ENCODE measurements around the gene WAS.
A peak's percentile ranks its signal among the peaks of the same experiment; 100 is the strongest.
"Not testable (repeated sequence)": the region's sequence is repeated elsewhere in the genome, so short reads cannot be mapped to it uniquely, and the experiment has no call there.

Gene WAS

DNA sequence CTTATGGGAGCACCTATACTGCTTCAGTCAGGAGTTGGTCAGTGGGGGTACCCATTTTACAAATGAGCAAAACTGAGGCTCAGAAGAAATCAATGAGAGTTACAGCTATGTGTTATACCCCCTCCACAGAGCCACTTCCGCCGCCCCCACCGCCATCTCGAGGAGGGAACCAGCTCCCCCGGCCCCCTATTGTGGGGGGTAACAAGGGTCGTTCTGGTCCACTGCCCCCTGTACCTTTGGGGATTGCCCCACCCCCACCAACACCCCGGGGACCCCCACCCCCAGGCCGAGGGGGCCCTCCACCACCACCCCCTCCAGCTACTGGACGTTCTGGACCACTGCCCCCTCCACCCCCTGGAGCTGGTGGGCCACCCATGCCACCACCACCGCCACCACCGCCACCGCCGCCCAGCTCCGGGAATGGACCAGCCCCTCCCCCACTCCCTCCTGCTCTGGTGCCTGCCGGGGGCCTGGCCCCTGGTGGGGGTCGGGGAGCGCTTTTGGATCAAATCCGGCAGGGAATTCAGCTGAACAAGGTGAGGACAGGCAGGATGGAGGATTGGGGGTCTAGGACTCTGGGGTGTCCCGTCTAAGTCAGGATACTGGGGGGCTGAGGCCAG lies 5.0 kb downstream of the WAS start:
- H3K4me1 ChIP-seq (ENCODE audit: control insufficient read depth, insufficient read depth, low read length): no peaks in the 10 kb centered on the region

DNA sequence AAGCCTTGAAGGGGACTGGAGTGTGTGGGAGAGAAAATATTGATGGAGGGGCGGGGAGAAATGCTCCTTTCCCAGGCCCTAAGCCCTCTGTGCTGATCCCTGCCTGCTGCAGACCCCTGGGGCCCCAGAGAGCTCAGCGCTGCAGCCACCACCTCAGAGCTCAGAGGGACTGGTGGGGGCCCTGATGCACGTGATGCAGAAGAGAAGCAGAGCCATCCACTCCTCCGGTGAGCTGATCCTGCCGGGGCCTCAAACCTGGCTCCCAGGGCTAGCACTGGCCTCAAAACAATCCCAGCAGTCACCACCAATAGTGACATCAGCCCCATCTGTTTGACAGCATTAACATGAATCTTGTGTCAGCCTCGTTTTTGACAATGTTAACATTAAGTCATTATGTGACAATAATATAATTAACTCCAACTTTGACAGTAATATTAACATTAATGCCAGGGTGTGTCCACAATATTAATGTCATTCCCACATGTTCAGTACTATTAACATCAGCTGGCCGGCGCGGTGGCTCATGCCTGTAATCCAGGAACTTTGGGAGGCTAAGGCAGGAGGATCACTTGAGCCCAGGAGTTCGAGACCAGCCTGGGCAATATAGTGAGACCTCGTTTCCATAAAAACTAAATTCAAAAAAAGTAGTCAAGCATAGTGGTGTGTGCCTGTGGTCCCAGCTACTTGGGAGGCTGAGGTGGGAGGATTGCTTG lies 5.8 kb downstream of the WAS start:
- Histone ChIP-seq H3K4me1 (ENCODE audit: control insufficient read depth, insufficient read depth, low read length) (no peaks in the 10 kb centered on the region), H3K4me3 (ENCODE audit: low read length) (no peak overlapping the region), H3K9me3 (ENCODE audit: control insufficient read depth, low read length) (no peaks in the 10 kb centered on the region), H3K9ac (ENCODE audit: low read length) (no peak overlapping the region), H3K36me3 (ENCODE audit: control insufficient read depth, insufficient read depth, low read length, severe bottlenecking) (no peaks in the 10 kb centered on the region), H3K27me3 (replicated peaks; ENCODE audit: control insufficient read depth, insufficient read depth, low read length) (peaks cover 38% of the 10 kb centered on the region)
- DNase-seq (ENCODE audit: low read depth): no peak

More for the DNA sequence above, 5.0 kb downstream of the WAS start:
- Histone ChIP-seq H3K4me3 (ENCODE audit: low read length) (no peak overlapping the region), H3K36me3 (ENCODE audit: control insufficient read depth, insufficient read depth, low read length, severe bottlenecking) (no peaks in the 10 kb centered on the region), H3K9ac (ENCODE audit: low read length) (no peak overlapping the region), H3K9me3 (ENCODE audit: control insufficient read depth, low read length) (no peaks in the 10 kb centered on the region), H3K27me3 (replicated peaks; ENCODE audit: control insufficient read depth, insufficient read depth, low read length) (peaks cover 40% of the 10 kb centered on the region)
- DNase-seq (ENCODE audit: low read depth): no peak

DNA sequence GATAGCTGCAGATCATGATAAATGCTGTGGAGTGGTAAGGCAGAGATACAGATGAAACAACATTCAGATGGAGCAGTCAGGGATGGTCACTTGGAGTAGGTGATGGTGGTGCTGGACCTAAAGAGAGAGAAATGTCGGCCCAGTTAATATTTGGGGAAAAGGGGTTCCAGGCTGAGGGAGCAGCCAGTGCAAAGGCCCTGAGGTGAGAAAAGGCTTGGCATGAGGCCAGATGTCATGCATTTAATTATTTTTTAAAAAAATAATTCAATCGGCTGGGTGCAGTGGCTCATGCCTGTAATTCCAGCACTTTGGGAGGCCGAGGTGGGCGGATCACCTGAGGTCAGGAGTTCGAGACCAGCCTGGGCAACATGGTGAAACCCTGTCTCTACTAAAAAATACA lies 8.1 kb downstream of the WAS start:
- H3K9ac ChIP-seq (ENCODE audit: low read length); H3K4me1 ChIP-seq (ENCODE audit: control insufficient read depth, insufficient read depth, low read length); H3K36me3 ChIP-seq (ENCODE audit: control insufficient read depth, insufficient read depth, low read length, severe bottlenecking); H3K4me3 ChIP-seq (ENCODE audit: low read length); DNase-seq (ENCODE audit: low read depth); H3K9me3 ChIP-seq (ENCODE audit: control insufficient read depth, low read length): not testable (repeated sequence)
- H3K27me3 ChIP-seq (replicated peaks; ENCODE audit: control insufficient read depth, insufficient read depth, low read length): peaks cover 24% of the 10 kb centered on the region

DNA sequence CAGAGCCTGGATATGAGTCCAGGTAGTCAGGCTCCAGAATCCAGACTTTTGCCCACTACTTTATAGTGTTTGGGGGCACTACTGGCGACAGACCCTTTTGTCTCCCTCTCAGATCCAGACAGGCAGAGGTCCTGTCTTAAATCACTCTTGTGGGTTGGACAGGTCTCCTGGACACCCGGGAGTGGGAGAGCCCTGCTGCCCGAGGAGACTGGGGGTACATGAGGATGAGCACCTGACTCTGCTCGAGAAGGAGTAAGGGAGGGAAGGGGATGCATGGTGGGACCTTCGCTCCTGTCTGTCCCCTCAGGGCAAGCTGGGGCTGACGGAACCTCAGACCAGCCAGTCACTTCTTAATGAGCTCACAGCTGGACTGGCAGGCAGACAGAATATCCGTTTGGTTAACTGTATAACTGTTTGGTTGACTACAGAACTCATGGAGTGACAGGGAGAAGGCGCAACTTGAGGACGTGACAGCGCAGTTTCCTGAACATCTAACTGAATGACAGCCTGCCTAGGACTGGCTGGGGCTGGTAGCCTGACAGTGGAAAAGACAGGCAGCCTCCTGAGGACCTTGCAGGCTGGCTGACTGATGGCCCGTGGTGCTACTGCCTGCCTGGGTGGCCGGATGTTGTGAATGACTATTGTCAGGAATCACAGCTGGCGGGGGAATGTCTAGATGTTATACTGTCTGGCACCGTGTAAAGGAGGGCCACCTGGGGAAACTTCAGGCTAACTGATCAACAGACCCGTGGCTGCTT lies 11.4 kb downstream of the WAS start:
- Histone ChIP-seq H3K9ac (ENCODE audit: low read length) (no peak overlapping the region), H3K27me3 (replicated peaks; ENCODE audit: control insufficient read depth, insufficient read depth, low read length) (peaks cover 10% of the 10 kb centered on the region), H3K9me3 (ENCODE audit: control insufficient read depth, low read length) (no peaks in the 10 kb centered on the region), H3K4me1 (ENCODE audit: control insufficient read depth, insufficient read depth, low read length) (no peaks in the 10 kb centered on the region), H3K36me3 (ENCODE audit: control insufficient read depth, insufficient read depth, low read length, severe bottlenecking) (no peaks in the 10 kb centered on the region), H3K4me3 (ENCODE audit: low read length) (no peak overlapping the region)
- DNase-seq (ENCODE audit: low read depth): no peak

DNA sequence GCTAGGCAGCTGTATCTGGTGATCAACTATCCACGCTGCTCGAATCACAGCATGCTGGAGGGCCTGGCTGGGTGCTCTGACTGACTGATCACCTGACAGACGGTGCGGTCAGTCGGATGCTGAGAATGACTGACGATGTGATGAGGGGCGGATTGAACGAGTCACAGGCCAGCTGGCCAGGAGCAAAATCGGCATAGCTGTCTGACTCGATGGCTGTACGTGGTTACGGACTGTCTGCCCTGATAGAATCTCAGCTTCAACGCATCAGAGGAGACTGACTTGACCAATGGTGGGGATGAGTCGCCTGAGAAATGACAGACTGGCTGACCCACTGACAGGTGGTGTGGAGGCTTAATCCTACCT lies 11.9 kb downstream of the WAS start:
- Histone ChIP-seq H3K36me3 (ENCODE audit: control insufficient read depth, insufficient read depth, low read length, severe bottlenecking) (no peaks in the 10 kb centered on the region), H3K4me3 (ENCODE audit: low read length) (peak overlapping the region; percentile 89)

DNA sequence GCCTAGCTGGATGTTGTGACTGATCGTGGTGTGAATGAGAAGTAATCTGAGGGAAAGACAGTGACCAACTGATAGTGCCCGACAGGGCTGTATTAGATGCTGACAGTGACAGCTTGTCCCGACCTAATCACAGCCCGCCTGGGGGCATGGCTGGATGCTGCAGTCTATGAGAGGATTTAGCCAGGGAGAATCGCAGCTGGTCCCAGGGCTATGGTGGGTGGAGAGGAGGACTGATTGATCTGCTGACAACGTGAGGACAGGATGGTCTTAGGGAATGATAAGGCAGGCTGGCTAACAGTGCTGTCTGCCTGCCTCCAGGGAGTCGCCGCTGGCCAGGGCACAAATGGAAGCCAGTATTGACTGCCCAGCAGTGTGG lies 12.3 kb downstream of the WAS start:
- no peaks in the 10 kb centered on the region for H3K9me3 ChIP-seq (ENCODE audit: control insufficient read depth, low read length)
- peaks cover 10% of the 10 kb centered on the region for H3K27me3 ChIP-seq (replicated peaks; ENCODE audit: control insufficient read depth, insufficient read depth, low read length)
- H3K4me3 ChIP-seq (ENCODE audit: low read length): peak overlapping the region; percentile 89
- H3K36me3 ChIP-seq (ENCODE audit: control insufficient read depth, insufficient read depth, low read length, severe bottlenecking): no peaks in the 10 kb centered on the region
- DNase-seq (ENCODE audit: low read depth): no peak
- peak overlapping the region; percentile 89 for H3K9ac ChIP-seq (ENCODE audit: low read length)
- H3K4me1 ChIP-seq (ENCODE audit: control insufficient read depth, insufficient read depth, low read length): peaks cover 3% of the 10 kb centered on the region

More for the DNA sequence above, 11.9 kb downstream of the WAS start:
- H3K27me3 ChIP-seq (replicated peaks; ENCODE audit: control insufficient read depth, insufficient read depth, low read length): peaks cover 10% of the 10 kb centered on the region
- H3K4me1 ChIP-seq (ENCODE audit: control insufficient read depth, insufficient read depth, low read length): no peaks in the 10 kb centered on the region
- no peak for DNase-seq (ENCODE audit: low read depth)
- peak overlapping the region; percentile 89 for H3K9ac ChIP-seq (ENCODE audit: low read length)
- no peaks in the 10 kb centered on the region for H3K9me3 ChIP-seq (ENCODE audit: control insufficient read depth, low read length)

DNA sequence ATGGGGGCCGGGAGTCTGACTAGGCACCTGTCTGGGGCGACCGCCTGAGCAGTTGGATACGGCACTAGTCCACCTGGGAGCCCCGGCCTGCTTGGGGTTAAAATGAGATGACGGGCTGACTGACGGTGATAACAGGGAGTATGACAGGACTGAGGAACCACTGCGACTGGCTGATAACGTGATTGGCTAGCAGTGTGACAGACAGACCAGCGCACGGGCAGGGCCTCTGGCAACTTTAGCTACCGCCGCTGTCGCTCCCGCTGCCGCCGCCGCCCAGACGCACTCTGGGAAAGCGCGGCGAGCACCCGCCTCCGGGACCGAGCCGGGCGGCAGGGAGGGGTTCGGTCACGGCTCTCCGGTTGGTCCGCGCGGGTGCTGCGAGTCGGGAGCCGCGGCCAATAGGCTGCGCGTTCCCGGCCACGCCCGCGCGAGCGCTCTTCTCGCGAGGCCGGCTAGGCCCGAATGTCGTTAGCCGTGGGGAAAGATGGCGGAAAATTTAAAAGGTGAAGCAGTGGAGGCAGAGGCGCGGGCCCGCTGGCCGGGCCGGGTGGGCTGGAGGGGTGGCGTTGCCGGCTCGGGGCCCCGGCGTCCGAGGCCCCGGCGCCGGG lies 12.8 kb downstream of the WAS start, which contains the start of gene SUV39H1:
Gene SUV39H1 (plus strand): TSS at position 434 of the 608 bp plus-strand sequence. CDS start 51 bp downstream, at position 485.
- Histone ChIP-seq H3K27me3 (replicated peaks; ENCODE audit: control insufficient read depth, insufficient read depth, low read length) (peaks cover 10% of the 10 kb centered on the region), H3K4me1 (ENCODE audit: control insufficient read depth, insufficient read depth, low read length) (peaks cover 3% of the 10 kb centered on the region), H3K9ac (ENCODE audit: low read length) (peak within 1 kb of the TSS; percentile 89), H3K9me3 (ENCODE audit: control insufficient read depth, low read length) (no peaks in the 10 kb centered on the region), H3K36me3 (ENCODE audit: control insufficient read depth, insufficient read depth, low read length, severe bottlenecking) (no peaks in the 10 kb centered on the region), H3K4me3 (ENCODE audit: low read length) (peak within 1 kb of the TSS; percentile 89)
- peak; percentile 94 for DNase-seq (ENCODE audit: low read depth)

DNA sequence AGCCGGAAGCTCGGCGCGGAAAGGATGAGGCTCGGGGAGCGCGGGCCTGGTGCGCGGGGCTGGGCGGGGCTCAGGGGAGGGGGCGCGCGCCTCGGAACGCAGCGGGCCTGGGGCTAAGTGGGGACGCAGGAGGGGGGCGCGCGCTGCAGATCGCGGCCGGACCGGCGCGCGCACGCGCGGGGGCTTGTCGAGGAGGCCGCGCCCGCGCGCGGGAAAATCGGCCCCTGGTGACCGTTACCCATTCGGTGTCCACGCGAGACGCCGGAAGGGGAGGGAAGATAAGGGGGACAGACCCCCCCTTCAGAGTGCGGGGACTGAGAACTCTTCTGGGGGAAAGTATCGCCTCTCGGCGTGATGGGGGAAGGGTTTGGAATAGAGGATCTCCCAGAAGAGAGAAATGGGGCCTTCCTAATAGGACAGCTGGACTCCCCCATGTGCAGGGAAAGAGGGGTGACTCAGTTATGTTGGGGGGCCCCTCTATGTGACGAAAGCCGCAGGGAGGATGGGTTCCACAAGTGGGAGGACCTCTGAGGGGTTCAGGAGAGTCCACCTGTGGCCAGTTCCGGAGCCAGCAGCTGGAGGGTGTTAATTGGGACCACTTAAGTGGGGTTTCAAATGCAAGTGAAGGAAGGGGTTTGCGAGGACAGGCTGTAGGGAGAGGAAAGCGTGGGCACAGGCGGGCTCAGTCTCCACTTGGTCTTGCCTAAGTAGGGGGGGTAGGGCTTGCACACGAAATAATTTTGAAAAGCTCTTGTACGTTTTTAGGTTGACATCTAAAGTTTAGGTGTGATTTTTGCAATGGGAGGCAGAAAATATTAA lies 13.5 kb downstream of the WAS start:
- Histone ChIP-seq H3K9ac (ENCODE audit: low read length) (peak overlapping the region; percentile 89), H3K9me3 (ENCODE audit: control insufficient read depth, low read length) (no peaks in the 10 kb centered on the region), H3K4me3 (ENCODE audit: low read length) (peak overlapping the region; percentile 89), H3K4me1 (ENCODE audit: control insufficient read depth, insufficient read depth, low read length) (peaks cover 3% of the 10 kb centered on the region), H3K27me3 (replicated peaks; ENCODE audit: control insufficient read depth, insufficient read depth, low read length) (peaks cover 10% of the 10 kb centered on the region), H3K36me3 (ENCODE audit: control insufficient read depth, insufficient read depth, low read length, severe bottlenecking) (no peaks in the 10 kb centered on the region)
- DNase-seq (ENCODE audit: low read depth): peak; percentile 45

DNA sequence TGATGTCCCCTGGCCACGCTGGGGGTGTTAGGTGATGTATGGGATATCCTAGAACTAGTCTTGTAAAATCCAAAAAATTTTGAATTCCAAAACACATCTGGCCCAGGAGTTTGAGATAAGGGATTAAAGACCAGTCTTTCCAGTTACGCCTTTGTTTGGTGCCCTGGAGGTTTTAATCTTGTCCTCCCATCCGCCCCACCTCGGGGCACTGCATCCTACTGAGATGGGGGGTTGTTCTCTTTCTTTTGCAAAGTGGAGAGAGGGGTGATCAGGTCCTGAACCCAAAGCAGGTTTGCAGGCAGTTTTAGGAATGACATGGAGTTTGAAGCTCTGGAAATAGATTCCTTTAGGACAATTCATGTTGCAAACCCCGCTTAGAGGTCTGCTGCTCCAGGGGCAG lies 14.7 kb downstream of the WAS start:
- Histone ChIP-seq H3K36me3 (ENCODE audit: control insufficient read depth, insufficient read depth, low read length, severe bottlenecking) (no peaks in the 10 kb centered on the region), H3K9ac (ENCODE audit: low read length) (no peak overlapping the region), H3K9me3 (ENCODE audit: control insufficient read depth, low read length) (no peaks in the 10 kb centered on the region), H3K4me3 (ENCODE audit: low read length) (no peak overlapping the region), H3K4me1 (ENCODE audit: control insufficient read depth, insufficient read depth, low read length) (peaks cover 3% of the 10 kb centered on the region), H3K27me3 (replicated peaks; ENCODE audit: control insufficient read depth, insufficient read depth, low read length) (peaks cover 4% of the 10 kb centered on the region)
- no peak for DNase-seq (ENCODE audit: low read depth)

DNA sequence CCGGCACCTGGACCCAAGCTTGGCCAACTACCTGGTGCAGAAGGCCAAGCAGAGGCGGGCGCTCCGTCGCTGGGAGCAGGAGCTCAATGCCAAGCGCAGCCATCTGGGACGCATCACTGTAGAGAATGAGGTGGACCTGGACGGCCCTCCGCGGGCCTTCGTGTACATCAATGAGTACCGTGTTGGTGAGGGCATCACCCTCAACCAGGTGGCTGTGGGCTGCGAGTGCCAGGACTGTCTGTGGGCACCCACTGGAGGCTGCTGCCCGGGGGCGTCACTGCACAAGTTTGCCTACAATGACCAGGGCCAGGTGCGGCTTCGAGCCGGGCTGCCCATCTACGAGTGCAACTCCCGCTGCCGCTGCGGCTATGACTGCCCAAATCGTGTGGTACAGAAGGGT lies 16.6 kb downstream of the WAS start:
- DNase-seq (ENCODE audit: low read depth): no peak
- no peak overlapping the region for H3K4me3 ChIP-seq (ENCODE audit: low read length)
- no peak overlapping the region for H3K9ac ChIP-seq (ENCODE audit: low read length)
- H3K4me1 ChIP-seq (ENCODE audit: control insufficient read depth, insufficient read depth, low read length): peaks cover 3% of the 10 kb centered on the region
- H3K9me3 ChIP-seq (ENCODE audit: control insufficient read depth, low read length): no peaks in the 10 kb centered on the region
- H3K27me3 ChIP-seq (replicated peaks; ENCODE audit: control insufficient read depth, insufficient read depth, low read length): no peaks in the 10 kb centered on the region
- no peaks in the 10 kb centered on the region for H3K36me3 ChIP-seq (ENCODE audit: control insufficient read depth, insufficient read depth, low read length, severe bottlenecking)

Measured in adipocyte (in vitro differentiated cells).